Mucosa of rectum (tissue), 2 donors: Measurements from ENCODE around the gene TUSC2.

Experiments
- H3K27ac ChIP-seq, 2 donors: one replicate each; pipeline ENCODE4 v1.7.0; 2013; ENCODE audit warnings: inconsistent platforms in 2 of 2, low read depth in 2 of 2, low read length in 2 of 2
- H3K27me3 ChIP-seq, 2 donors: one replicate each; pipeline ENCODE4 v1.7.0; 2013; ENCODE audit warnings: low read length in 2 of 2; ENCODE audit not compliant: control insufficient read depth in 2 of 2, insufficient read depth in 2 of 2
- H3K36me3 ChIP-seq, 2 donors: one replicate each; pipeline ENCODE4 v1.7.0; 2013; ENCODE audit warnings: low read length in 2 of 2; ENCODE audit not compliant: control insufficient read depth in 2 of 2, insufficient read depth in 2 of 2
- H3K4me1 ChIP-seq, 2 donors: one replicate each; pipeline ENCODE4 v1.7.0; 2013; ENCODE audit warnings: low read length in 2 of 2, mild to moderate bottlenecking in 1 of 2; ENCODE audit not compliant: control insufficient read depth in 2 of 2, insufficient read depth in 2 of 2
- H3K4me3 ChIP-seq, 2 donors: one replicate each; pipeline ENCODE4 v1.7.0; 2013; ENCODE audit warnings: low read length in 2 of 2
- H3K9ac ChIP-seq, 2 donors: one replicate each; pipeline ENCODE4 v1.7.0; 2013; ENCODE audit warnings: low read length in 2 of 2, low read depth in 1 of 2, mild to moderate bottlenecking in 1 of 2
- H3K9me3 ChIP-seq, 2 donors: one replicate each; pipeline ENCODE4 v1.7.0; 2013; ENCODE audit warnings: low read length in 2 of 2; ENCODE audit not compliant: control insufficient read depth in 2 of 2
- donor health status: healthy.
- donor health status: Normal muscosa, but diverticular disease.

The TUSC2 gene

GRCh38 chr3:50354186-50354764 lies 26.3 kb upstream of the TUSC2 start:
- no peaks in the 10 kb centered on the region for H3K9me3 ChIP-seq
- H3K9ac ChIP-seq, result no peak overlapping the region
- H3K27ac ChIP-seq, result no peak overlapping the region
- H3K27me3 ChIP-seq, result no peaks in the 10 kb centered on the region
- no peak overlapping the region for H3K4me3 ChIP-seq
- peaks cover 58 to 59% of the 10 kb centered on the region in 2 donors for H3K4me1 ChIP-seq
- peaks cover 37 to 44% of the 10 kb centered on the region in 2 donors for H3K36me3 ChIP-seq

- Histone ChIP-seq H3K9ac (peak overlapping the region in 1 of 2 donors; percentile 9), H3K36me3 (peaks cover 42 to 48% of the 10 kb centered on the region in 2 donors), H3K4me3 (no peak overlapping the region), H3K27me3 (no peaks in the 10 kb centered on the region), H3K9me3 (no peaks in the 10 kb centered on the region), H3K27ac (peak overlapping the region in 1 of 2 donors; percentile 49), H3K4me1 (peaks cover 56 to 58% of the 10 kb centered on the region in 2 donors)
These were observed 25.4 kb upstream of the TUSC2 start for GRCh38 chr3:50353245-50354004.

- Histone ChIP-seq H3K36me3 (peaks cover 48 to 51% of the 10 kb centered on the region in 2 donors), H3K4me3 (no peak overlapping the region), H3K4me1 (peaks cover 49 to 52% of the 10 kb centered on the region in 2 donors), H3K27me3 (no peaks in the 10 kb centered on the region), H3K9ac (peak overlapping the region in 1 of 2 donors; percentile 9), H3K27ac (peak overlapping the region in 1 of 2 donors; percentile 49), H3K9me3 (no peaks in the 10 kb centered on the region)
These were observed 24.8 kb upstream of the TUSC2 start for GRCh38 chr3:50352781-50353180.

- no peaks in the 10 kb centered on the region for H3K9me3 ChIP-seq
- no peaks in the 10 kb centered on the region for H3K27me3 ChIP-seq
- H3K4me3 ChIP-seq, result peak overlapping the region; percentile 70 to 97
- H3K9ac ChIP-seq, result peak overlapping the region; percentile 74 to 94
- H3K4me1 ChIP-seq, result peaks cover 35 to 40% of the 10 kb centered on the region in 2 donors
- H3K36me3 ChIP-seq, result peaks cover 45 to 48% of the 10 kb centered on the region in 2 donors
- H3K27ac ChIP-seq, result peak overlapping the region in 1 of 2 donors; percentile 87
These were observed 23.3 kb upstream of the TUSC2 start for GRCh38 chr3:50351323-50351697.

GRCh38 chr3:50350527-50351322 lies 22.7 kb upstream of the TUSC2 start, which contains the start of the genes CYB561D2 and NPRL2:
Gene CYB561D2 (plus strand): TSS chr3:50350862. CDS start chr3:50351434, 572 bp downstream.
Gene NPRL2 (minus strand): TSS chr3:50350775. CDS start chr3:50350652, 123 bp downstream.
- peaks cover 42 to 43% of the 10 kb centered on the region in 2 donors for H3K36me3 ChIP-seq

GRCh38 chr3:50350213-50350526 lies 22.1 kb upstream of the TUSC2 start:
- peak overlapping the region; percentile 74 to 94 for H3K9ac ChIP-seq
- peaks cover 33 to 39% of the 10 kb centered on the region in 2 donors for H3K4me1 ChIP-seq
- H3K36me3 ChIP-seq, result peaks cover 36 to 37% of the 10 kb centered on the region in 2 donors
- no peaks in the 10 kb centered on the region for H3K27me3 ChIP-seq
- no peaks in the 10 kb centered on the region for H3K9me3 ChIP-seq
- H3K4me3 ChIP-seq, result peak overlapping the region; percentile 70 to 97
- H3K27ac ChIP-seq, result peak overlapping the region; percentile 87 to 98

More at GRCh38 chr3:50350527-50351322, 22.7 kb upstream of the TUSC2 start, which contains the start of the genes CYB561D2 and NPRL2:
- Histone ChIP-seq H3K27ac (peak within 1 kb of the TSS; percentile 87 to 98), H3K4me3 (peak within 1 kb of the TSS; percentile 70 to 97), H3K4me1 (peaks cover 31 to 37% of the 10 kb centered on the region in 2 donors), H3K27me3 (no peaks in the 10 kb centered on the region), H3K9me3 (no peaks in the 10 kb centered on the region), H3K9ac (peak within 1 kb of the TSS; percentile 74 to 94)

- no peak overlapping the region for H3K4me3 ChIP-seq
- H3K27me3 ChIP-seq, result no peaks in the 10 kb centered on the region
- peaks cover 37% of the 10 kb centered on the region in 2 donors for H3K4me1 ChIP-seq
- no peak overlapping the region for H3K27ac ChIP-seq
- no peaks in the 10 kb centered on the region for H3K9me3 ChIP-seq
- H3K36me3 ChIP-seq, result peaks cover 13 to 15% of the 10 kb centered on the region in 2 donors
- no peak overlapping the region for H3K9ac ChIP-seq
These were observed 19.3 kb upstream of the TUSC2 start for GRCh38 chr3:50347187-50347813.

GRCh38 chr3:50345586-50346234 lies 17.7 kb upstream of the TUSC2 start, which contains the start of gene ZMYND10:
Gene ZMYND10 (minus strand): TSS chr3:50345732. CDS start chr3:50345579, 153 bp downstream.
- Histone ChIP-seq H3K9ac (peak within 1 kb of the TSS; percentile 41 to 52), H3K4me1 (peaks cover 32 to 37% of the 10 kb centered on the region in 2 donors), H3K27me3 (no peaks in the 10 kb centered on the region), H3K36me3 (peaks cover 11 to 13% of the 10 kb centered on the region in 2 donors), H3K4me3 (peak within 1 kb of the TSS; percentile 37 to 65), H3K9me3 (no peaks in the 10 kb centered on the region), H3K27ac (peak within 1 kb of the TSS in 1 of 2 donors; percentile 9)

- Histone ChIP-seq H3K4me1 (peaks cover 26 to 37% of the 10 kb centered on the region in 2 donors), H3K36me3 (peaks cover 11 to 13% of the 10 kb centered on the region in 2 donors), H3K9me3 (no peaks in the 10 kb centered on the region), H3K9ac (peak overlapping the region in 1 of 2 donors; percentile 52), H3K4me3 (peak overlapping the region; percentile 37 to 65), H3K27ac (no peak overlapping the region), H3K27me3 (no peaks in the 10 kb centered on the region)
These were observed 17.0 kb upstream of the TUSC2 start for GRCh38 chr3:50345008-50345407.
